ENCODE measurements around the gene STAT6.

Gene STAT6, protein sequence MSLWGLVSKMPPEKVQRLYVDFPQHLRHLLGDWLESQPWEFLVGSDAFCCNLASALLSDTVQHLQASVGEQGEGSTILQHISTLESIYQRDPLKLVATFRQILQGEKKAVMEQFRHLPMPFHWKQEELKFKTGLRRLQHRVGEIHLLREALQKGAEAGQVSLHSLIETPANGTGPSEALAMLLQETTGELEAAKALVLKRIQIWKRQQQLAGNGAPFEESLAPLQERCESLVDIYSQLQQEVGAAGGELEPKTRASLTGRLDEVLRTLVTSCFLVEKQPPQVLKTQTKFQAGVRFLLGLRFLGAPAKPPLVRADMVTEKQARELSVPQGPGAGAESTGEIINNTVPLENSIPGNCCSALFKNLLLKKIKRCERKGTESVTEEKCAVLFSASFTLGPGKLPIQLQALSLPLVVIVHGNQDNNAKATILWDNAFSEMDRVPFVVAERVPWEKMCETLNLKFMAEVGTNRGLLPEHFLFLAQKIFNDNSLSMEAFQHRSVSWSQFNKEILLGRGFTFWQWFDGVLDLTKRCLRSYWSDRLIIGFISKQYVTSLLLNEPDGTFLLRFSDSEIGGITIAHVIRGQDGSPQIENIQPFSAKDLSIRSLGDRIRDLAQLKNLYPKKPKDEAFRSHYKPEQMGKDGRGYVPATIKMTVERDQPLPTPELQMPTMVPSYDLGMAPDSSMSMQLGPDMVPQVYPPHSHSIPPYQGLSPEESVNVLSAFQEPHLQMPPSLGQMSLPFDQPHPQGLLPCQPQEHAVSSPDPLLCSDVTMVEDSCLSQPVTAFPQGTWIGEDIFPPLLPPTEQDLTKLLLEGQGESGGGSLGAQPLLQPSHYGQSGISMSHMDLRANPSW

DNA sequence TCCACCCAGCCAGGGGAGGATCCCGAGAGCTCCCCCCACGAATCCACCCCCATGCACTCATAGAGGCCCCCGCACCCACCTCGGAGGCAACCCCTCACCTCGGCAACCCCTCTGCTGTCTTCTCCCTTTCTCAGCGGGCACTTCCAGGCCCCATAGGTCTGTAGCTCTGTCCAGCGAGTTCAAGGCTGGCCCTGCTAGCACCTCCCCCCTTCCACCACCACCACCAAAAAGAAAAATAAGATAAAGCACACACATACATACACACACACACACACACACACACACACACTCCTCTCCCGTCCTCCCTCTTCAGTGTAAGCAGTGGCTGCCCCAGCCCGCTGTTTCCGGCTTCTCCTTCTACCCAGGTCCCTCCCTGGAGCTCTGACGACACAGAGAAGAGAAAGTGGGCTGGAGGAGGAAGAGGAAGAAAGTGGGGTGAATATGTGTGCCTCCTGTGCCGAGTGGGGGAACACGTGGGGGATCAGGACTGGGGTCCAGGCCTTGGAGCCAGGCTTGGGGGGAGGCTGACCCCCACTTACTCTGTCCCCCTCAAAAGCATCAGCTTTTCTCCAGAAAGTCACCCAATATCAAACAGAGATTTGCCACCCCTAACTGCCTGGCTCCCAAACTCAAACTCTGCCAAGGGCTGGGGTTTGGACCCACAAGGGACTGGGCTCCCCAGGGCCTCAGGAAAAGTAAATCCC is at the start of gene STAT6:
Gene STAT6, minus strand, starts transcription at position 332 of the 704 bp plus-strand sequence. CDS start 3,084 bp downstream, outside the sequence.
- intact Hi-C loops (cut with DNase I) = no loop called here
- peak in 40 of 42 donors; percentile 36 to 87 (median 68) for DNase-seq

DNA sequence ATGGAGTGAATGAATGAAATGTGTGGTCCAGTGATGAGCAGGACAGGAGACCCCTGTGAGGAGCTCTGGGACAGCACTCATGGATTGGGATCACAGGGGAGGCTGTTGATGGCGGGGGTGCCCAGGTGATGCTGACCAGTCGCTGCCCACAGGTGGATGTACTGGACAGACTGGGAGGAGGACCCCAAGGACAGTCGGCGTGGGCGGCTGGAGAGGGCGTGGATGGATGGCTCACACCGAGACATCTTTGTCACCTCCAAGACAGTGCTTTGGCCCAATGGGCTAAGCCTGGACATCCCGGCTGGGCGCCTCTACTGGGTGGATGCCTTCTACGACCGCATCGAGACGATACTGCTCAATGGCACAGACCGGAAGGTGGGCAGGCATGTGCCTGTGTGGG is 49.6 kb upstream of the STAT6 start:
- intact Hi-C loops (cut with DNase I) = no loop called here
- DNase-seq = no peak

DNA sequence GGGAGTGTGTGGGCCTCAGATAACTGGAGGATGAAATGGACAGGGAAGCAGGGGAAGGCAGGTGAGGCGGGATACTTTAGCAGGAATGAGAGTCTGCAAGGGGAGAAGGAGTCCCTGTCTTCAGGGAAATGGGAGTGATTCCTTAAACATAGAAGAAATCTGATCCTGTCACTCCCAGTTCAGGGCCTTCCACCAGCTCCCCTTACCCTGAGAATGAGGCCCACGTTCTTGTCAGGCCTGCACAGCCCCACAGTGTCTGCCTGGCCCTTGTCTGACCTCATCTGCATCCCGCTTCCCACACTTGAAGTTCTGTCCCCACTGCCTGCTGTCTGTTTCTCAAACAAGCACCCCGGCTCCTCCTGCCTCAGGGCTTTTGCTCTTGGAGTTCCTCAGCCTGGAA is 48.9 kb upstream of the STAT6 start:
- DNase-seq = no peak
- intact Hi-C loops (cut with DNase I) = no loop called here

GRCh38 chr12:57159311-57159710 is 48.1 kb upstream of the STAT6 start:
- intact Hi-C loops (cut with DNase I) = no loop called here
- no peak for DNase-seq

- no peak for DNase-seq
- intact Hi-C loops (cut with DNase I) = no loop called here
Observed at GRCh38 chr12:57158665-57159064, 47.5 kb upstream of the STAT6 start.

DNA sequence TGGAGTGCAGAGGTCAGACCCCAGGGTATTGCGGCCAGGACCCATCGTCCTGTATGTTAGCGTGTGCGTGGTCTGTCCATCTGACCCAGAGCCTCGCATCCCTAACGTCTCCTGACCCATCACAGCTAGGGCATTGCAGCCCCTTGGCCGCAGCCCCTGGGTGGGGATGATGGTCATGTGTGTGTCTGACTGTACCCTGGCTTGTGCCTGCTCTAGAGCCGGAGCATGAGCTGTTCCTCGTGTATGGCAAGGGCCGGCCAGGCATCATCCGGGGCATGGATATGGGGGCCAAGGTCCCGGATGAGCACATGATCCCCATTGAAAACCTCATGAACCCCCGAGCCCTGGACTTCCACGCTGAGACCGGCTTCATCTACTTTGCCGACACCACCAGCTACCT is 47.0 kb upstream of the STAT6 start:
- intact Hi-C loops (cut with DNase I) = no loop called here
- DNase-seq = no peak

DNA sequence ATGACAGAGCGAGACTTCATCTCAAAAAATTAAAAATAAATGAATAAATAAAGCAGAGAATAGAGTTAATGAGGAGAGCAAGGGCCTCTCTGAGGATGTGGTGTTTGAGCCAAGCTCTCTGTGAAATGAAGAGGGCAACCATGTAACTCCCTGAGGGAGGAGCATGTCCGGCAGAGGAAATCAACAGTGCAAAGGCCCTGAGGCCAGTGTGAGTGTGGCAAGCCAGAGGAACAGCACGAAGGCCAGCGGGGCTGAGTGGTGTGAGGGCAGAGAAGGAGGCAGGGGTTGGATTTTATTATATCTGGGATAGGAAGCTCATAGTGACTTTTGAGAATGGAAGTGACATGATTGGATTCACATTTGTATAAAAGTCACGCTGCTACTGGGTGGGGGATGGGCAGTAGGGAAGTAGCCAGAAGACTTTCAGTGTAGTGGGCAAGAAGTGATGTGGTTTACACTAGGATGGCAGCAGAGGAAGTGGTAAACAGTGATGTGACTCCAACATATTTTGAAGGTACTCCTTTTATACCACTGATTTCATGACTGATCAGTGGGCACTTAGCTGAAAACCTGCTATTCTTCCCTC is 46.5 kb upstream of the STAT6 start:
- intact Hi-C loops (cut with DNase I) = no loop called here
- peak in 2 of 42 donors; percentile 35 to 39 for DNase-seq

DNA sequence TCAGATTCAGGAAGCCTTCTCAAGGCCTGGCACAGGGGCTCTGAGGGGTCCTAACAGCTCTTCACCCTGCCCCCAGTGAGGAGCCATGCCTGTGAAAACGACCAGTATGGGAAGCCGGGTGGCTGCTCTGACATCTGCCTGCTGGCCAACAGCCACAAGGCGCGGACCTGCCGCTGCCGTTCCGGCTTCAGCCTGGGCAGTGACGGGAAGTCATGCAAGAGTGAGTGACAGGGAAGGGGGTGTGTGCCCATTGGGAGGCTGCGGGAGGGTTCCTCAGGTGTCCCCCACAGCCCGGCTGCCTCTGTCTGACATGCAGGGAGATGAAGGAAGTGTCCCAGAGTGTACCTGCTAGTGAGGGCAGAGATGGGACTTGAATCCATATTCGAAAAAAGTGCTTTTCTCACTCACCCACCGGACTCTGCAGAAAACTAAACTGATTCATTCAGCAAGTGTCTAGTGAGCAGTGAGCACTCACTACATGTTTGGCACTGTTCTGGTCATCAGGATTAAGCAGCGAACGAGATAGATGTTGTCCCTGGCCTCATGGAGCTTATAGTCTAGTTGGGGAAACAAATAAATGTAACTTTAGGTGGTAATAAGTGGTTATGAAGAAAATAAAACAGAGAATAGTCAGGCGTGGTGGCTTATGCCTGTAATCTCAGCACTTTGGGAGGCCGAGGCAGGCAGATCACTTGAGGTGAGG is 45.7 kb upstream of the STAT6 start:
- peak in 14 of 42 donors; percentile 35 to 73 (median 46) for DNase-seq

GRCh38 chr12:57154804-57155434 is 43.8 kb upstream of the STAT6 start:
- intact Hi-C loops (cut with DNase I) = no loop called here
- no peak for DNase-seq

More for the DNA sequence above, 45.7 kb upstream of the STAT6 start:
- intact Hi-C loops (cut with DNase I) = no loop called here

- intact Hi-C loops (cut with DNase I) = no loop called here
- no peak for DNase-seq
Observed at GRCh38 chr12:57154076-57154475, 42.9 kb upstream of the STAT6 start.

DNA sequence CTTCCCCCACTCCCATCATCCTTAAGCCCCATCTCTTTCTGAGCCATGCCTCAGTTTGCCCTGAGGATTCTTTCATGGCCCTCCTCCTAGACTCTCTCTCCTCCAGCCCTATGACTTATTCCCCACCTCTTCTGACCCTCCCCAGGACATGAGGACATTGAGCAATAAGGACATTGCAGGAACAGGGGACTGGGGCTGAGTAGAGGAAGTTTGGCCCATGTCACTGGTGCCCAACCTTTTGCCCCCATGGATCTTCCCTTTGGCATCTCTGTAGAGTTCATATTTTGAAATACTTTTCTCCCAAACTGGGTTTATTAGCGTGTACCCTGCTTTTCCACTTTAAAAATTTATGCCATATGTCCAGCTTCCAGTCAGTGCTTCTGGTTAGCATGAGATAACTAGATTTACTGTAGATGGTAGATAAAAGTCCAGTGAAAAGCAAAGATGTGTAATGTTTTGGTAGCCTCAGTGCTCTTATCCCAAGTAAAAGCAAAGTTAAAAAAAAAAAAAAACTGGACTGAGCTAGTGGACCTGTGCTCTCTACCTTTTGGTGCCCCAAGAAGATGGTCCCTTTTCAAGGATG is 42.3 kb upstream of the STAT6 start:
- intact Hi-C loops (cut with DNase I) = no loop called here

DNA sequence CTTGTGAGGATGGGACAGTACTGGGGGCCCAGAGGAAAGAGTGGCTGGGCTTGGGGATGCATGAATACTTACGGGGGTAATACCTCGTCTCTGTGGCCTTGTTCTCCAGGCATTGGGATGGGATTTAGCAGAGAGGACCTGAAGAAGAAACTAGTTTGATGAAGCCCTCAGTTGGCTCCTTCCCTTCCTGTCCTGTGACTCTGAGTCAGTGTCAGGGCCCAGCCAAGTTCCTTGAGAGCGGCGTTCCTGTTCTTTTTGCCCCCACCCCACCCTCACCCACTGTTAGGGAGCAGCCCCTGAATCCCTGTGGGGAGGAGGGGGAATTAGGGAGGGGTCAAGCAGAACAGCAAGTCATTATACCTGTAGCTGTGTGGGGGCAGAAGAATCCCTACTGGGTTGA is 41.5 kb upstream of the STAT6 start:
- intact Hi-C loops (cut with DNase I) = no loop called here

More for the DNA sequence above, 42.3 kb upstream of the STAT6 start:
- DNase-seq = no peak

GRCh38 chr12:57151741-57152630 is 40.8 kb upstream of the STAT6 start:
- DNase-seq = peak in 3 of 42 donors; percentile 50 to 71 (median 64)
- intact Hi-C loops (cut with DNase I) = no loop called here

More for the DNA sequence above, 41.5 kb upstream of the STAT6 start:
- peak in 8 of 42 donors; percentile 47 to 75 (median 59) for DNase-seq

GRCh38 chr12:57150400-57151000 is 39.3 kb upstream of the STAT6 start:
- no peak for DNase-seq
- intact Hi-C loops (cut with DNase I) = no loop called here

DNA sequence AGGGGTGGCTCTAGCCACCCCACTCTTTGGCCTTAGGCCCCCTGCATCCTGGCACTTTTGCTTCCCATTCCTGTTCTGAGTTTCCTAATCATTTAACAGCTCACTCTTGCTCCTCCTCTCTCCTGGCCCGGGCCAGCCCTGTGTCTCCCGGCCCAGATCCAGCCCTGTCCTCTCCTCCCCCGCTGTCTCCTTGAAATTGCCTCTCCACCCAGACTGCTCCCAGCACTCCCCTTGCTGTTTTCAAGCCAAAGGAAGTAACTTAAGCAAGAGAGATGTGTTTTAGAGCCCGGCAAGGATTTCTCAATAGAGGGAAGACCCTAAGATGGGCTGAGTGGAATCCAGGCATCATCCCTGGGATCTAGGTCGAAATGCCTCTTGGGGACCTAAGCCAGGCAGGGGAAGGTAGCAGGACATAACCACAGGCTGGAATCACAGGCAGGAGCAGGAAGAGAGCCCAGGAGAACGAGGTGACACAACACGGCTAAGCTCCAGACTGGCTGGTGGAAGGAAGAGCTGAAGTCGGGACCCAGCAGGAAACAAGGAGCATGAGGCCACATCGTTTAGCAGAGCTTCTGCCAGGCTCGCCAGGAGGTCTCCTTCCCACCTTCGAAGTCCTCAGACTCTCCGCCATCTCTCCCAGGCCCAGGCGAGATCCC is 38.2 kb upstream of the STAT6 start:
- intact Hi-C loops (cut with DNase I) = no loop called here
- peak in 1 of 42 donors; percentile 68 for DNase-seq

Data from head of caudate nucleus (tissue), 42 donors.